Measurements from ENCODE around the gene SLIT1. TPM values are rescaled to one million over a fixed set of nuclear protein-coding genes. Genes with fewer than 3 reads are reported as not detected.

The SLIT1 gene
- total and polyA plus RNA-seq, 2 of the 8 experiments (the other 6 are each of a cell fraction or from before 2014, with no cell fraction given), result 0.70 to 0.88 TPM

DNA sequence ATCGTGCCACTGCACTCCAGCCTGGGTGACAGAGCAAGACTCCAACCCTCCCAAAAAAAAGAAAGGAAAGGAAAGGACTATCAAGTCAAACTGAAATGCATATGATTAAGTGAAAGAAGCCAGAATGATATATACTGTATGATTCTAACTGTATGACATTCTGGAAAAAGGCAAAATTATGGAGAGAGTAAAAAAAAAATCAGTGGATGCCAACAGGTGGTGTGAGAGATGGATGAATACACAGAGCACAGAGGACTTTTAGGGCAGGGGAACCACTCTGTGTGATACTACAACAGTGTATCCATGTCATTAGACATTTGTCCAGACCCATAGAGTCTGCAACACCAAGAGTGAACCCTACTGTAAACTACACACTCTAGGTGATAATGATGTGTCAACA lies 99.2 kb downstream of the SLIT1 start (continued):
- no peak for TF ChIP-seq FOSL1 (IDR thresholded peaks at IDR 0.05; ENCODE audit: insufficient read depth, low read depth, low read length)

All from H1 (cell line).